Fibroblast of peridontal ligament (primary cell): ENCODE results near the gene CPEB2.
A peak's percentile ranks its signal among the peaks of the same experiment; 100 is the strongest.
"Not testable (repeated sequence)": the region's sequence is repeated elsewhere in the genome, so short reads cannot be mapped to it uniquely, and the experiment has no call there.

Source experiments
- DNase-seq: peaks from one replicate; pipeline ENCODE4 v3.0.0-alpha.2; 2010; ENCODE audit errors: extremely low read depth

Gene CPEB2

DNA sequence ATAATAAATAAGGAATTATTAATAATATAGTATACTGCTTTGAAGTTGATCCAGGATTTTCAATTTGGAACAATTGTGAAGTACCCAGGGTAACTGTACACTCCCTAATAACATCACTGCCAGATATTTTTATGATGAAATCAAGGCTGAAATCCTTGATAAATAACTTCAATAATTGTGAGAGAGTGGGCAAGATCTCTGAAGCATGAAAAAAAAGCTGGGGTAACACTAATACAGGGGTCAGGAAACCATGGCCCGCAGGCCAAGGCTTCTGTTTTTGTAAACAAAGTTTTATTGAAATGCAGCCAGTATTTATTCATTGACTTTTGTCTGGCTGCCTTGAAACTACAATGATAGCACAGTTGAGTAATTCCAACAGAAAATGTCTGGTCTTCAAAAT, 41.6 kb downstream of the CPEB2 start:
- no peak for DNase-seq

- no peak for DNase-seq
These were observed 52.3 kb downstream of the CPEB2 start for GRCh38 chr4:15054541-15054940.

GRCh38 chr4:15060213-15060612, 57.9 kb downstream of the CPEB2 start:
- no peak for DNase-seq

DNA sequence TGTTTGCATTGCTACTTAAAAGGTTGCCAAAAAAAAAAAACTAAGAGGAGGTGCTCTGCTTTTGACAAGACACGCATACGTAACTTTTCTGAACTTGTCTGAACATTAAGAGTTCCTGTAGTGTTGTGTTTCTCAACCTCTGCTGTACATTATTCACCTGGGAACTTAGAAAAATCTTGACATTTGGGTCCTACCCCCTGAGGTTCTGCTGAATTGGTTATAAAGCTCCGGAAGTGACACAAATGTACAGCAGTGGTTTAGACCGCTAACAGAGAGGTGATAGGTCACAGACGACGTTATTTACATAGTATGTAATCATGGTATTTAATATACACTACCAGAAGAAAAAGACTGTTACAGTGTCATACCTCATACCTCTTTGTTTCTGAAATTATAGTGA, 61.1 kb downstream of the CPEB2 start:
- no peak for DNase-seq

DNA sequence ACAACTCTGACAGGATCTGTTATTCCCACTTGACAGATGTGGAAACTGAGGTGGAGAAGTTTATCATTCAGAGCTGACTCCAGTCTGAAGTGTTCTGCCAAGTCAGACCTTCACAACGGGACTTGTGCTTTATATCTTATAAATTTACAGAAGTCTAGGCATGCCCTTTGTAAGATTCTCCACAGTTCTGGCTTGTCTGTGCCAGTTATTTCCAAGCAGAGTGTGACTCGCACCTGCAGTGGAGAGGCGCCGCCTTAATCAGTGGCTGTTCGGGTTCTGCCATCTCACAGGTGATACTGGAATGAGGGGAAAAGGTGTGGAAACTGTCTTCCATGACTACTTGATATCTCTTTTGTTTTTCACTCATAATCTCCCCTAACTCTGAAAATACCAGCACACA, 63.2 kb downstream of the CPEB2 start:
- DNase-seq = no peak

GRCh38 chr4:15066140-15066539, 63.9 kb downstream of the CPEB2 start:
- DNase-seq = no peak

GRCh38 chr4:15068298-15068697, 66.0 kb downstream of the CPEB2 start:
- DNase-seq = no peak

GRCh38 chr4:15075875-15076274, 73.6 kb downstream of the CPEB2 start:
- no peak for DNase-seq

DNA sequence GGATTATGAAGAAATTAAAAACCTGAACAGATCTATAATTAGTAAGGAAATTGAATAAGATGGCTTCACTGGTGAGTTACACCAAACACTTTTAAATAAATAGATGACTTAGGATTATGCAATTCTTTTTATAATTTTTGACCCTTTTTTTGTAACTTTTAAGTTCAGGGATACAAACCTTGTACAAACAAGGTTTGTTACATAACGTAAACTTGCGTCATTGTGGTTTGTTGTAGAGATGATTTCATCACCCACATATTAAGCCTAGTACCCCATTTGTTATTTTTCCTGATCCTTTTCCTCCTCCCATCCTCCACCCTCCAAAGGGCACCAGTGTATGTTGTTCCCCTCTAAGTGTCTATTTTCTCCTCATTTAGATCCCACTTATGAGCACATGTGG, 75.7 kb downstream of the CPEB2 start:
- DNase-seq = peak; percentile 70

GRCh38 chr4:15078682-15079642, 76.7 kb downstream of the CPEB2 start:
- peak; percentile 55 for DNase-seq

DNA sequence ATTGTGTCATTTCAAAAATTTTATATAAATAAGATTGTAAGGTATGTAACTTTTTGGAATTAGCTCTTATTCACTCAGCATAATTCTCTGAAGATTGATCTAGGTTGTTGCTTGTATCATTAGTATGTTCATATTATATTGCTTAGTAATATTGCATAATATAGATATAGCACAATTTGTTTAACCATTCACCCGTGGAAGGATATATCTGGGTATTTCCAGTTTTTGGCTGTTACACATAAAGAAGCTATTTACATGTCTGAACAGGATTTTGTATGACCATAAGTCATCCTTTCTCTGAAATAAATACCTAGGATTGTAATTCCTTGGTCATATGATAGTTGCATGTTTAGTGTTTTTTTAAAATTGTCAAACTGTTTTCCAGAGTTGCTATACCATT, 82.5 kb downstream of the CPEB2 start:
- DNase-seq = no peak

DNA sequence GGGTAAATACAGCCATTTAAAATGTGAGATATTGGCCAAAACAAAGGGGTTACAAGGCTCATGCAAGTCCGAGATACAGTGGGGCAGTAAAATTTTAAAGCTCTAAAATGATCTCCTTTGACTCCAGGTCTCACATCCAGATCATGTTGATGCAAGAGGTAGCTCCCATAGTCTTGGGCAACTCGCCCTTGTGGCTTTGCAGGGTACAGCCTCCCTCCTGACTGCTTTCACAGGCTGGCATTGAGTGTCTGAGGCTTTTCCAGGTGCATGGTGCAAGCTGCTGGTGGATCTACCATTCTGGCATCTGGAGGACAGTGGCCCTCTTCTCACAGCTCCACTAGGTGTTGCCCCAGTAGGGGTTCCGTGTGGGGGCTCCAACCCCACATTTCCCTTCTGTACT, 83.5 kb downstream of the CPEB2 start:
- DNase-seq = not testable (repeated sequence)

- DNase-seq = not testable (repeated sequence)
These were observed 84.0 kb downstream of the CPEB2 start for GRCh38 chr4:15086259-15086658.

DNA sequence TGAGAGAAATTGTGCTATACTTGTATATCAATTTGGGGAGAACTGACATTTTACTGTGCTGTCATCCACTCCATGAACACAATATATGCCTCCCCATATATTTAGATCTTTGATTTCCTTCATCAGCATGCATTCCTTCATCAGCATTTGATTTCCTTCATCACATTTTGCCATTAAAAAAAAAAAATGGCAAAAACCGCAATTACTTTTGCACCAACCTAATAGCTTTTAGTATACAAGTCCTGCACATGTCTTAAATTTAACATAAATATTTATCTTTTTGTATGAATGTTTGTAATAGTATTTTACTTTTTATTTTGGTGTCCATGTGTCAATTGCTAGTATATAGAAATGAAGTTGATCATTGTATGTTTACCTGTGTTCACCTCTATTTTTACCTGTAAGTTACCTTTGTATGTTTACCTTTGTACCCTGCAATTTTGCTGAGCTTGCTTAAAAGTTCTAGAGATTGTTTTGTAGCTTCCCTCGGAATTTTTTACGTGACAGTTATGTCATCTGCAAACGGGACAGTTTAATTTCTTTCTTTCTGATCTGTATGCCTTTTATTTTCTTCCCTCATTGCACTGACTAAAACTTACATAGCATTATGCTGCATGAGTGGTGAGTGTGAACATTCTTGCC, 86.2 kb downstream of the CPEB2 start:
- DNase-seq = no peak

DNA sequence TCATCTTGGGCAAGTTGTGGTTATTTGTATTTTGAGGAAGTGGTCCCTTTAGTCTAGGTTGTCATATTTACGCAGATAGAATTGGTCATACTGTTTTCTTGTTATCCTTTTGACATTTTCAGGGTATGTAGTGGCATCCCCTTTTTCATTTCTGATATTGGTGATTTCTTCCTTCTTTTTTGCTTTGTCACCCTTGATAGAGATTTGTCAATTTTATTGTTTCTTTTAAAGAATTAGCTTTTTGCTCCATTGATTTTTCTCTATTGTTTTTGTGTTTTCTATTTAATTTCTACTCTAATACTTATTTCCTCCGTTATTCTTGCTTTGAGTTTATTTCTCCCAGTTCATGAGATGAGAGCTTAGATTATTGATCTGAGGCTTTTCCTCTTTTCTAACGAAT, 87.7 kb downstream of the CPEB2 start:
- DNase-seq = no peak

DNA sequence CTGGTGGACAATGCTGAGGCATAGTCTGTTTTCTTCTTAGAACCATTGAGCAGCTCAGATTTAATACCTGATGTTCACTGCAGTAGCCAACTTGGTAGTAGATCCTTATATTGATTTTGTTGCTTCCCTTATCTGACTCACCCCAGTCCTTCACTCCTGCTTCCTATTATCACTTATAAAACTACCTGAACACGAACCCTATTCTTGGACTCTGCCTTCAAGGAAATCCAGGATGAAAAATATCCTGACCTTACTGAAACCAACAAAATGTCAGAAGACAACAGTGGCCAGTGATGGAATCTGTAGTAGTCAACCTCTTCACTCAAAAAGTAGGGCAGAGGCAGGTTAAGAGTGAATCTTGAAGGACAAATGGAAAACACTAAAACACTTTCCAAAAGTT, 98.1 kb downstream of the CPEB2 start:
- DNase-seq = no peak

DNA sequence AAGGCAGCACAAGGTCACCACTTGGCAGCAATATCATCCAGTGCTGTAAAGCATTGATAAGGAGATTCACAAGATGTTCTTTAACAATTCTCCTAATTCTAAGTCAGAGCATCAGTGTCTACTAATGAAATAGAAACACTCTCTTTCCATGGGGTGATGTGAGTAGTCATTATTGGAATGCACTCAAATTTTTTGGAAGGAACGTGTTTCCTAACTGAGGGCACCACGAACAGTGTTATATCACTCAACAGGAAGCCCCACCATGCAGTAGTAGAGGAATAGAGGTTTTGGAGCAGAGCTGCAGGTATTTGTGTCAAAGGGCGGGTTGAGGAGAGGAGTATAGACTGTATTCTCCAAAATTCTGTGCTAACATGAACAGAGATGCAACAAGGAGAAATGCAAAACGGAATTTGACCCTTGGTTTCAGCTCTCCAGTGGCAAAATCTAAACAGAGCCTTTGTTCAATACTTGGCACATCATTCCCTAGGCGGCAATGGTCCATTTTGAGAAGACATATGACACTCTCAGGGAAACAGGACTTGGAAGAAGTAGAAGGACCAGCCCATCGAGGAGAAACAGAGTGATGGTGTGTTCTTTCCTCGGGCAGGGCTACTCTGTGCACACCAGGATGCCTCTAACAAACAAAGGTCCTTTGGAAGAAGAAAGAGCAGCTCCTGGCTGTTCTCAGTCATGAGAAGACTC, 98.9 kb downstream of the CPEB2 start:
- DNase-seq = peak; percentile 34

GRCh38 chr4:15104825-15105224, 102.5 kb downstream of the CPEB2 start:
- peak; percentile 3 for DNase-seq

DNA sequence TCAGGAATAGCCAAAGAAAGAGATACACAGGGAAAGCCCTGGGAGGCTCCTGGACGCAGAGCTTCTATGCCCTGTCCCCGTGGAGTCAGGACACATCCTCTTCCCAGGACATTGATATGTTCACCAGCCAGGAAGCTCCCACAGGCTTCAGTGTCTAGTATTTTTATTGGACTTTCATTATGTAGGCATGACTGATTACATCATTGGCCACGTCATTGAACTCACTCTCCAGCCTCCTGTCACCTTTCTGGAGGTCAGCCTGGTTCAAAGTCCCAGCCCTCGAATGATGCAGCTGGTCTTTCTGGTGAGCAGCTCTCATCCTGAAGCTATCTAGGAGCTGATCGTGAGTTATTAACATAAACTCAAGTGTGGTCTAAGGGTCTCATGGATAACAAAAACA, 104.1 kb downstream of the CPEB2 start:
- DNase-seq = no peak

DNA sequence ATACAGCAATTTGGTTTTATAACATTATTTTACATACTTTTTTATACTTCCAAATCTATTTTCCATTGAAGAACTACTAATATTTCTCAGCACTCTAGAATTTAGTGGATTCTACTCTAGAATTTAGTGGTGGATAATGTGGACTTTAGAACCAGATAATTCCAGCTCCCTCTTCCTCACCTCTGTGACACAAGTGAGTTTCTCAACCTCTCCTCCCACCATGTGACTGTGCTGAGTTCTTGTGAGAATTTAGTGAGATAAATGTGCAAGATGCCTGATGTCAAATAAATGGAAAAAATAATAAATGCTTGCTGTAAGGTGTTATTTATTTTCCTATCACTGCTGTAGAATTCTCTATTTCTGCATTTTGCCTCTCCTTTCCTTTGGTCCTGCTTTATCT, 107.3 kb downstream of the CPEB2 start:
- no peak for DNase-seq

GRCh38 chr4:15110120-15110571, 107.9 kb downstream of the CPEB2 start:
- no peak for DNase-seq

- DNase-seq = no peak
These were observed 114.3 kb downstream of the CPEB2 start for GRCh38 chr4:15116509-15117079.
